Left colon (tissue), 2 donors: ENCODE data around the gene KLC1. TPM values are rescaled to one million over a fixed set of nuclear protein-coding genes. Genes with fewer than 3 reads are reported as not detected.

Source experiments
- ATAC-seq: fragments of 200-7000 bp; cut with Tn5 transposase; one replicate; pipeline ENCODE4 v1.9.1; 2020; ENCODE audit warnings: mild to moderate bottlenecking, moderate library complexity
- DNase-seq, 2 donors: peaks; one replicate each; pipeline ENCODE4 v3.0.0-alpha.2; 2020
- intact Hi-C, 2 donors: fragments of 100-400 bp; cut with DNase I in 1 of 2; cut with micrococcal nuclease in 1 of 2; formaldehyde crosslinking; loops; one replicate each; pipeline versions ENCODE4 v1.11.2 to v1.14.0; 2022; cut with DNase I, micrococcal nuclease
- total RNA-seq, 2 donors: library from RNA; stranded (reverse); fragmentation: NEBNext Ultra II Directional; extraction: Animal tissue kit (Norgen Biotek cat#: 25700); gene quantifications; one replicate each; pipeline ENCODE4 v1.2.1, GENCODE V29; 2021
- donor health status: DM: no; HTN: no; CAD: no.
- donor health status: DM: yes; HTN: yes; CAD: no.

The KLC1 gene
- total RNA-seq, 2 donors from 2014 or later, result 83.6 to 88.0 TPM

- intact Hi-C loops, result no loop called here
- DNase-seq (no peak), ATAC-seq (no peak)
Measured at GRCh38 chr14:103736546-103737431, 107.8 kb downstream of the KLC1 start.

GRCh38 chr14:103737432-103738045 lies 108.5 kb downstream of the KLC1 start:
- intact Hi-C loops, result no loop called here
- DNase-seq, result no peak
- ATAC-seq, result no peak

GRCh38 chr14:103738166-103738565 lies 109.2 kb downstream of the KLC1 start:
- DNase-seq (no peak), ATAC-seq (no peak)
- intact Hi-C loops, result no loop called here

GRCh38 chr14:103738701-103739451 lies 109.9 kb downstream of the KLC1 start:
- intact Hi-C loops, result no loop called here
- DNase-seq (no peak), ATAC-seq (no peak)

GRCh38 chr14:103739466-103739792 lies 110.4 kb downstream of the KLC1 start:
- intact Hi-C loops, result no loop called here
- no peak for DNase-seq

GRCh38 chr14:103739793-103740501 lies 110.9 kb downstream of the KLC1 start:
- intact Hi-C loops, result no loop called here
- DNase-seq, result no peak
- ATAC-seq, result no peak

More at GRCh38 chr14:103739466-103739792, 110.4 kb downstream of the KLC1 start:
- ATAC-seq, result no peak

GRCh38 chr14:103740991-103741689 lies 112.1 kb downstream of the KLC1 start:
- ATAC-seq (no peak), DNase-seq (no peak)
- intact Hi-C loops, result no loop called here

GRCh38 chr14:103741876-103742275 lies 112.9 kb downstream of the KLC1 start:
- ATAC-seq (no peak), DNase-seq (no peak)
- intact Hi-C loops, result no loop called here

- DNase-seq (no peak), ATAC-seq (no peak)
Measured at GRCh38 chr14:103742499-103743255, 113.7 kb downstream of the KLC1 start.

GRCh38 chr14:103743691-103744090 lies 114.7 kb downstream of the KLC1 start:
- DNase-seq (no peak), ATAC-seq (no peak)
- intact Hi-C loops, result no loop called here

More at GRCh38 chr14:103742499-103743255, 113.7 kb downstream of the KLC1 start:
- intact Hi-C loops, result no loop called here

- DNase-seq (no peak), ATAC-seq (no peak)
- intact Hi-C loops, result no loop called here
Measured at GRCh38 chr14:103744621-103745395, 115.8 kb downstream of the KLC1 start.

GRCh38 chr14:103745424-103745823 lies 116.4 kb downstream of the KLC1 start:
- ATAC-seq, result peak; percentile 79
- intact Hi-C loops, result no loop called here
- DNase-seq, result no peak

- DNase-seq, result no peak
- intact Hi-C loops, result no loop called here
- no peak for ATAC-seq
Measured at GRCh38 chr14:103746701-103747100, 117.7 kb downstream of the KLC1 start.

GRCh38 chr14:103748534-103748857 lies 119.5 kb downstream of the KLC1 start:
- intact Hi-C loops, result no loop called here
- DNase-seq, result no peak

GRCh38 chr14:103749452-103749851 lies 120.4 kb downstream of the KLC1 start:
- peak; percentile 71 for ATAC-seq
- intact Hi-C loops, result no loop called here
- DNase-seq, result no peak

More at GRCh38 chr14:103748534-103748857, 119.5 kb downstream of the KLC1 start:
- no peak for ATAC-seq

- ATAC-seq (peak; percentile 38), DNase-seq (no peak)
- intact Hi-C loops, result no loop called here
Measured at GRCh38 chr14:103749860-103750259, 120.8 kb downstream of the KLC1 start.
